Esophagus squamous epithelium (tissue), 5 donors: ENCODE measurements around the gene PPP2R3A. TPM values are rescaled to one million over a fixed set of nuclear protein-coding genes. Genes with fewer than 3 reads are reported as not detected.

ENCODE experiments used
- DNase-seq: peaks from one replicate; lab custom pipeline; 2025; lab: John Stamatoyannopoulos, UW
- H3K27ac ChIP-seq, 4 donors: fragments of 200-600 bp; sonication (generic); one replicate each; pipeline ENCODE4 v1.5.1; 2016 to 2019; ENCODE audit warnings: mild to moderate bottlenecking in 1 of 4
- H3K27me3 ChIP-seq, 4 donors: fragments of 200-600 bp; sonication (generic); 1 replicate in 3 of 4; 2 replicates in 1 of 4; pipeline versions ENCODE4 v1.5.1 to v1.6.0; 2017 to 2021; ENCODE audit warnings: antibody characterized with exemption in 1 of 4
- H3K36me3 ChIP-seq, 3 donors: fragments of 200-600 bp; sonication (generic); one replicate each; pipeline ENCODE4 v1.5.1; 2016 to 2019
- H3K4me1 ChIP-seq, 3 donors: fragments of 200-600 bp; sonication (generic); one replicate each; pipeline ENCODE4 v1.5.1; 2017 to 2019
- H3K4me3 ChIP-seq, 4 donors: fragments of 200-600 bp; sonication (generic); 1 replicate in 3 of 4; 2 replicates in 1 of 4; pipeline ENCODE4 v1.5.1; 2016 to 2019; ENCODE audit warnings: mild to moderate bottlenecking in 2 of 4, moderate library complexity in 1 of 4
- H3K9me3 ChIP-seq, 3 donors: fragments of 200-600 bp; sonication (generic); one replicate each; pipeline ENCODE4 v1.5.1; 2016 to 2019
- CTCF ChIP-seq, 6 experiments: fragments of 450-650 bp in 4 of 6; fragments of 200-600 bp in 2 of 6; sonication (generic) in 2 of 6; IDR thresholded peaks; one replicate each; pipeline ENCODE4 v1.5.1; 2016 to 2019; ENCODE audit warnings: antibody characterized with exemption in 6 of 6, mild to moderate bottlenecking in 4 of 6, moderate library complexity in 4 of 6
- POLR2A ChIP-seq, 4 donors: fragments of 450-650 bp; IDR thresholded peaks; one replicate each; pipeline ENCODE4 v1.6.1; 2017; ENCODE audit warnings: antibody characterized with exemption in 4 of 4, mild to moderate bottlenecking in 4 of 4, moderate library complexity in 3 of 4
- whole genome bisulfite sequencing, 2 donors: methylation state at CpG; one replicate each; pipeline ENCODE4 v1.1.5; 2018; 5-methylcytosine and 5-hydroxymethylcytosine counted together
- intact Hi-C: fragments of 100-400 bp; cut with DNase I; formaldehyde crosslinking; loops from one replicate; pipeline ENCODE4 v1.15.0; 2022
- total RNA-seq, 4 donors: library from RNA; depleted of rRNA; stranded (reverse); fragments of >200 nt; gene quantifications; one replicate each; pipeline ENCODE4 v1.1.0, GENCODE V29; 2016
- donor health status: DM: yes; HTN: yes; CAD: no.

The PPP2R3A gene
- total RNA-seq, 4 donors from 2014 or later, result 9.4 to 15.6 (median 13.6) TPM

GRCh38 chr3:135995766-135996165 lies 30.2 kb downstream of the PPP2R3A start:
- no peak for TF ChIP-seq POLR2A (IDR thresholded peaks at IDR 0.05)
- no peak for TF ChIP-seq CTCF (IDR thresholded peaks at IDR 0.05)
- Histone ChIP-seq H3K9me3 (no peaks in the 10 kb centered on the region), H3K4me1 (peaks cover 0 to 13% (median 10%) of the 10 kb centered on the region in 3 donors), H3K27me3 (no peaks in the 10 kb centered on the region), H3K27ac (no peak overlapping the region), H3K4me3 (no peak overlapping the region), H3K36me3 (no peaks in the 10 kb centered on the region)
- intact Hi-C loops, result no loop called here
- WGBS, 2 donors, result 74 to 79% methylated on average over 4 of the region's 4 CpGs
- no peak for DNase-seq

- peaks cover 0 to under 1% (median 0%) of the 10 kb centered on the region in 3 donors for H3K4me1 ChIP-seq
- H3K4me3 ChIP-seq, result no peak overlapping the region
- intact Hi-C loops, result no loop called here
- WGBS, 2 donors, result 79 to 85% methylated on average over 6 of the region's 6 CpGs
- H3K9me3 ChIP-seq, result no peaks in the 10 kb centered on the region
- H3K27me3 ChIP-seq, result no peaks in the 10 kb centered on the region
- H3K27ac ChIP-seq, result no peak overlapping the region
- H3K36me3 ChIP-seq, result no peaks in the 10 kb centered on the region
- no peak for DNase-seq
- TF ChIP-seq POLR2A (IDR thresholded peaks at IDR 0.05), result no peak
These were observed 32.2 kb downstream of the PPP2R3A start for GRCh38 chr3:135997554-135998320.

GRCh38 chr3:136008221-136008620 lies 42.7 kb downstream of the PPP2R3A start:
- DNase-seq, result no peak
- Histone ChIP-seq H3K4me1 (no peaks in the 10 kb centered on the region), H3K27ac (no peak overlapping the region), H3K4me3 (no peak overlapping the region), H3K9me3 (no peaks in the 10 kb centered on the region), H3K27me3 (no peaks in the 10 kb centered on the region), H3K36me3 (no peaks in the 10 kb centered on the region)
- intact Hi-C loops, result no loop called here
- WGBS, 2 donors, result 67 to 89% methylated on average over 1 of the region's 1 CpG
- no peak for TF ChIP-seq POLR2A (IDR thresholded peaks at IDR 0.05)
- TF ChIP-seq CTCF (IDR thresholded peaks at IDR 0.05), result no peak

GRCh38 chr3:136008732-136009470 lies 43.4 kb downstream of the PPP2R3A start:
- Histone ChIP-seq H3K27me3 (no peaks in the 10 kb centered on the region), H3K4me1 (no peaks in the 10 kb centered on the region), H3K36me3 (no peaks in the 10 kb centered on the region), H3K27ac (no peak overlapping the region), H3K4me3 (no peak overlapping the region), H3K9me3 (no peaks in the 10 kb centered on the region)
- 78 to 88% methylated on average over 5 of the region's 5 CpGs for WGBS, 2 donors
- DNase-seq, result no peak
- TF ChIP-seq CTCF (IDR thresholded peaks at IDR 0.05), result no peak
- no peak for TF ChIP-seq POLR2A (IDR thresholded peaks at IDR 0.05)
- intact Hi-C loops, result no loop called here

- no peak for TF ChIP-seq CTCF (IDR thresholded peaks at IDR 0.05)
- TF ChIP-seq POLR2A (IDR thresholded peaks at IDR 0.05), result no peak
These were observed 53.3 kb downstream of the PPP2R3A start for GRCh38 chr3:136018876-136019275.

More at GRCh38 chr3:136018876-136019275, 53.3 kb downstream of the PPP2R3A start:
- intact Hi-C loops, result no loop called here
- H3K27ac ChIP-seq, result no peak overlapping the region
- no peaks in the 10 kb centered on the region for H3K36me3 ChIP-seq
- H3K27me3 ChIP-seq, result no peaks in the 10 kb centered on the region
- H3K4me3 ChIP-seq, result no peak overlapping the region
- no peaks in the 10 kb centered on the region for H3K9me3 ChIP-seq
- no peak for DNase-seq
- H3K4me1 ChIP-seq, result peaks cover 0 to 22% (median 6%) of the 10 kb centered on the region in 3 donors
- WGBS, 2 donors, result 71 to 86% methylated on average over 1 of the region's 1 CpG
